GM12892 (cell line): ENCODE measurements around the gene TCF4.

Source experiments
- POLR2A ChIP-seq: IDR thresholded peaks from 2 replicates; pipeline ENCODE4 v1.6.1; 2011; ENCODE audit warnings: low read depth, low read length, control low read depth
- POLR2AphosphoS5 ChIP-seq: IDR thresholded peaks from 2 replicates; pipeline ENCODE4 v1.6.1; 2011; ENCODE audit warnings: low read depth, low read length, control low read depth
- TAF1 ChIP-seq: IDR thresholded peaks from 2 replicates; pipeline ENCODE4 v1.6.1; 2011; ENCODE audit warnings: low read depth, mild to moderate bottlenecking, control low read depth, low read length, borderline replicate concordance

DNA sequence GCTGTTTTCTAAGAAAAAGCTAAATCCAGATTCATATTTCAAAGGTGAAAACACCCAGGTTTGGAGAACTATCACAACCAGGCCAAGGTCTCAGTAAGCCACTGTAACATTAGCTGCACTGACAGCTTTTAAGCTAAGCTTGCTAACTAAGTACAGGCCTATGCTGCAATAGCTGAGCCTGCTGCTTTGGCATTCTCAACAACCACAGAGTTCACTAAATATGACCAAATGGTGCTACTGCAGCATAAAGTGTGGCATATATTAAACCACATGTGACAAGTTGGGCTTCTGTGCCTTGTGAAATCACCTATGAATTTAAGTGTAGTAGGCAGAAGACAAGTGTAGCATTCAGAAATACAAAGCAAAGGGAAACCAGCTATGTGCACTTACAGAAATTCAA, 206.7 kb downstream of the TCF4 start:
- TF ChIP-seq POLR2A (no peak), POLR2AphosphoS5 (no peak), TAF1 (no peak)
